NCI-H345 (cell line): ENCODE data around the gene KDM4B.
A peak's percentile ranks its signal among the peaks of the same experiment; 100 is the strongest.

Experiments used
- DNase-seq: peaks from one replicate; lab custom pipeline; 2025; lab: John Stamatoyannopoulos, UW

Gene KDM4B

DNA sequence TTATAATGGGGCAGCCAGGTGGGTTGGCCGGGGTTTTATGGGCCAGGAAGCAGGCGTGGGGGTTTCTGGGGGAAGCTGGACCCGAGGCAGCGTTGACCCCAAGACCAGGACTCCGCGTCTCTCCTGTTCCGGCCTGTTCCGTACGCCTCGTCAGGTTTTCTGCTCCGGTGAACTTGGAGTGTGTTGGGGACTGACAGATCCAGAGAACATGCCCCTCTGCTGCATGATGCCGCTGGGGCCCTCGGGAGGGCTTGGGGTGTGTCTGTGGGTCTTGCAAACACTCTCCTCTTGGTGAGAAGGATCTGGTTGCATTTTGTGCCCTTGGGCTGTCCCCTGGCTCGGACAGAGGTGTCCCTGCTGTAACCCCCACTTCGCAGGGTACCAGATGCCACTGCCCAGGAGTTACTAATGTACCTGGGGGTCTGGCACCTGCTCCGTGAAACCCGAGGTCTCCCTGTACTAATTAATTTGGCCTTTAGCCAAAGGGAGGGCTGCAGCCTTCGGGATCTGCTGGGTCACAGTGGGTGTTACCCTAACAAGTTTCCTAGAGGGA, 15.6 kb downstream of the KDM4B start:
- peak; percentile 44 for DNase-seq

DNA sequence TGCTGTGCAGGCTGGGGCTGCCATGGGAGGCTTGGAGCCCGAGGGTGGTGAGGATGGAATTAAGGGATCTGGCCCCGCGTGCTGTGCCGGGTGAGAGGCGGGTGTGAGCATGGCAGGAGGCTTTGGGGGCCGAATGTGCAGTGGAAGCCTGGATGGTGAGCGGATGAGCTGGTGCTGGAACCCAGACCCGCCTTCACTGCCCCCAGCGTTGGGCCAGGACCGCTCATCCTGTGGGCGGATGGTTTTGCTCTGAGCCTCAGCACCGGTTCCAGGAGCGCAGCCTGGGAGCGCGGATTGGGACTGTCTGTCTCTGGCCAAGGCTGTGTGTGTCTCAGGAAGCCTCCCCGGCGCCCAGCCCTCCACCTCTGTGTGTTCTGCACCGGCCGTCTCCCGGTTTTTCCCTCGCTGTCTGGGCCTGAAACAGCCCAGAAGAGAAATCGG, 16.7 kb downstream of the KDM4B start:
- DNase-seq, result no peak

DNA sequence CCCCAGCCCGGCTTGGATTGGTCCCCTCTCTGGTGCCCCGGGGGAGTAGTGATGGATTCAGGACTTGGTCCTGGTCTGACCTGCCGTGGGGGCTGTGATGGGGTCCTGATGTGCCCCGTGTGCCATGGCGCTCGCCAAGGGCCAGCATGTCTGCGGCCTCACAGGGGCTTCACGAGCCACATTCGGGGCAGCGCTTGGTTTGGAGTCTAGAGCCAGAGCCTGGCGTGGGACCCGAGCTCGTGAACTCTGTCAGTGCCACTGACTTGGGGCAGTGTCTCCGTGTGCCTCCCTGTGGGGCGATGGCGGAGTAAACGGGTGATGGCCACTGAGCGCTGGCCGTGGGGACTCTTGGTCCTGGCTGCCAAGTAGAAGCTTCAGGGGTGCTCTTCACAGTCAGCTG, 17.1 kb downstream of the KDM4B start:
- no peak for DNase-seq

DNA sequence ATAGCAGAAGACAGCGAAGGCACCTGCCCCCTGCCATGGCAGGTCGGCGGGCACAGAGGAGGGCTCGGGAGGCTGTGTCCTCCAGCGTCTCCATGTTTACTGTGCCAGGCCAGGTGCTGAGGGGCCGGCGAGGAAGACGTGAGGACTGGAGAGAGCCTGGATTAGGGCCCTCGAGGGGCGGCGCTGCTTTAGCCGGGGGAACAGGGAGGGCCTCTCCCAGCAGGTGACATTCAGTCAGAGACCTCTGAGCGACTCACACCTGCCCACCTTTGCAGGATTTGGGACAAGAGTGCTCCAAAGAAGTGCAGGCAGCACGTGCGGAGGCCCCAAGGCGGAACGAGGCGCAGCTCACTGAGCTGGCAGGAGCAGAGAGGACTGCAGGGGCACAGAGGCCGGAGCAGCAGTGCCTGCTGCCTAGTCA, 17.6 kb downstream of the KDM4B start:
- peak; percentile 42 for DNase-seq

DNA sequence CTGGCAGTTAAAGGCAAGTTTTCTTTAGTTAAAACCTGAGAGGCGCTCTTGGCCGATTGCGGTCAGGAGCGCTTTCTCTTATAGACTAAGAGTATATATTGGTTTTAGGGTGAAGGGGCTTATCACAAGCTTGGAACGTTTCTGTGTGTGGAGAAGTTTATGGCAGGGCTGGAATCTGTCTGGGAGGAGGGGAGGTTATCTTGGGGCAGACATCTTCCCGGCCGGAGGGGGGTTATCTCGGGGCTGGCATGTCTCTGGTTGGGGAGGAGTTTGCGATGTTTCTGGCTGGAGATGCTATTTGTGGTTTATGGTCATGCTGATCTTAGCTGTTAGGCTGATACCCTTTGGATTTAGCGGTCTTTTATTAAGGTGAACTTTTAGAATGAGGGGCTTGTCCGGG, 18.3 kb downstream of the KDM4B start:
- no peak for DNase-seq

DNA sequence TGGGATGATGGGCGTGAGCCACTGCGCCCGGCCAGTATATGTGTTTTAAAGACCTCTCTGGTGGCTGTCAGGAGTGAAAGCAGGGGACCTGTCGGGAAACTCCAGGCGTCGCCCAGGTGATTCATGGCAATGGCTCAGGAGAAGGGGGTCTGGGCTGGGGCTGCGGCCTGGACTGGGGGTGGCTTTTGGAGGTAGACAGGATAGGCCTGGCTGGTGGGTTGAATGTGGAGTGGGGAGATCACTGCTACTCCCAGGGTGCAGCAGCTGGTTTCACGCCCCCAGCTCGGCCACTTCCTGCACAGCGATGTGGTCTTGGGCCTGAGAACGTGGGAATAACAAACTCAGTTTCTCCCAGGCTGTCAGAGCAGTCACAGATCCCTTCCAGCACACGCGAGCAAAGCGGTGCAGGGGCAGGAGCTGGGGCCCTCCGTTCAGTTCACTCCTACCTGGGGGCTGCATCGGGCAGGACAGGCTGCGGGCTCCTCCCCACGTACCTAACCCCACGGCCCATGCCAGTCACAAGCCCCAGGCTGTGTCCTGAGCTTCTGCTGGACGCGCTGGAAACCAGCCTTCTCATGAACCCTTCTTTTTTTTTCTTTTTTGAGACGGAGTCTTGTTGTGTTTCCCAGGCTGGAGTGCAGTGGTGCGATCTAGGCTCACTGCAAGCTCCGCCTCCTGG, 18.9 kb downstream of the KDM4B start:
- no peak for DNase-seq

DNA sequence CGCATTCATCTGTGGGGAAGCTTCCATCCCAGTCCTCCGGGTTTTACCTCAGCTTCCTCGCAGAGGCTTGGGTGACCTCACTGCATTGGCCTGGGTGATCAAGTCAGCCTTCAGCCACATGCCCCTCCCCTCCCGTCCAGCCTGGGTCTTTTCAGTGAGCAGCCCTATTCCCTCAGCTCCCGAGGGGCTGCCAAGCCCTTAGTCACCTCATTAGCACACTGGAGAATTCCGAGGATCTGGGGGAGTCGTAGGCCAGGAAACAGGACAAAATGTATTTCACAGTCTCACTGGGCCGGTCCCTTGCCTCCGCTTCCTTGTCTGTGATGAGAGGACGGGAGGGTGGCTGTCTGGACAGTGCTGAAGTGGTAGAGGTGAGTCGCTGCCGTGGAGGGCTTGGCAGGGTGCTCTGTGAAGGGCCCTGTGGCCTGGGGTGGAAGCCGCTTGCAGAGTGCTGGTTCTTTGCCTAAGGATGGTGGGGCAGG, 19.9 kb downstream of the KDM4B start:
- no peak for DNase-seq

DNA sequence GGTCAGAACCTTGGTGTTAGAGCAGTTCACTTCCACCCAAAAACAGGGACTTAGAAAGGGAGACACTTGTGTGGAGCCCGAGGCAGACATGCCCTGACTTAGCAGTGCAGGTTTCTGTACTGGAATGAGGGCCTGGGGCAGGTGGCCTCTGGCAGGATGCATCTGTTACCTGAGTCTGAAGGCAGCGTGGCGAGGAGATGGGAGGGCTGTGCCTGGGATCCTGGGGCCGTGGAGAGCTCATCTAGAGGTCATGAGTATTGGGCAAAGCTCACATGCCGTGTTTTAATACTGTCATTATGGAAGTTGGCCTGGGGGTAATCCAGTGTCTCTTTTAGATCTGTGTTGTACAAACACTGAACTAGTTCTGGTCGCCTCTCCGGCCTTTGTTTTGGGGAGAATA, 21.4 kb downstream of the KDM4B start:
- no peak for DNase-seq

DNA sequence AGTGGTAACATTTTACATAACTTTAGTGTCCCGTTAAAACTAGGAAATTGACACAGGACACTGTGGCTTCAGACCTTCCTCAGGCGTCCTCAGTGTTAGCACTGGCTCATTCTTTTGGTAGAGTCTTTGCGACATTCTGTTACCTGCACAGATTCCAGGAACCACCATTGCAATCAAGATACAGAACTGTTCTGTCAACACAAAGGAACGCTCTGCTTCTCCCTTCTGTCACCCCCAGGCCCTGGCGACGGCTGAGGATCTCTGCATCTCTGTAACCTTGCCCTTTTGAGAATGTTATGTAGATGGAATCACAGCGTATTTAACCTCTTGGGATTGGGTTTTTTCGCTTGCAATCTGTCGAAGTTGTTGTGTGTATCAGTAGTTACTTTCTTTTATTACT, 22.6 kb downstream of the KDM4B start:
- no peak for DNase-seq

DNA sequence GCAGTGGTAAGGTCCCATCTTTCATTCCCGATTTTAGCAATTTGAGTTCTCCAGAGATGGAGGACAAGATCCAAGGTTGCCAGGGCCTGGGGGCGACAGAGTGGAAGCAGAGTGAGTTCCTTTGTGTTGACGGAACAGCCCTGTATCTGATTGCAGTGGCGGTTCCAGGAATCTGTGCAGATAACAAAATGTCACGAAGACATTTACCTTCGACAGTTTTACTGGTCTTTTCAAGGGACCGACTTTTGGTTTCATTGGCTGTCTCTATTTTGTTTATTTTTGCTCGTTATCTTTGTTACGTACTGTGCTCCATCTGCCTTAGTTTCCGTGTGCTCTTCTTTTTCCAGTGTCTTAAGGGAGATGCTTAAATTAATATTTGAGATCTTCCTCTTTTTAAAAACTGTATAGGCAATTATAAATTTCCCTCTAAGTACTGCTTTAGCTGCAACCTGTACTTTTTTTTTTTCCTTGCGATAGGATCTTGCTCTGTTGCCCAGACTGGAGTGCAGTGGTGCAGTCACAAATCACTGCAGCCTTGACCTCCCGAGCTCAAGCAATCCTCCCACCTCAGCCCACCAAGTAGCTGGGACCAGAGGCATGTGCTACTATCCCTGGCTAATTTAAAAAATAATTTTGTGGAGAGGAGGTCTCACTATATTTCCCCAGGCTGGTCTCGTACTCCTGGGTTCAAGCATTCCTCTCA, 23.2 kb downstream of the KDM4B start:
- no peak for DNase-seq

DNA sequence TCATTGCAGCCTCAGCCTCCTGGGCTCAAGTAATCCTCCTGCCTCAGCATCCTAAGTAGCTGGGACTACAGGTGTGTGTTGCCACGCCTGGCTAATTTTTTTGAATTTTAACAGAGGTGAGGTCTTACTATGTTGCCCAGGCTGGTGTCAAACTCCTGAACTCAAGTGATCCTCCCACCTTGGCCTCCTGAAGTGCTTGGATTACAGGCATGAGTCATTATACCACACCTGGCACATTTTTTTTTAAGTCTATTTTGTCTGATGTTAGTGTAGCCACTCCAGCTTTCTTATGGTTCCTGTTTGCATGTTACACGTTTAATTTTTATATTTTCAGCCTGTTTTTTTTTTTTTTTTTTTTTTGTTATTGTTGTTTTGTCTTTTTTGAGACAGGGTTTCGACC, 24.8 kb downstream of the KDM4B start:
- peak; percentile 23 for DNase-seq

DNA sequence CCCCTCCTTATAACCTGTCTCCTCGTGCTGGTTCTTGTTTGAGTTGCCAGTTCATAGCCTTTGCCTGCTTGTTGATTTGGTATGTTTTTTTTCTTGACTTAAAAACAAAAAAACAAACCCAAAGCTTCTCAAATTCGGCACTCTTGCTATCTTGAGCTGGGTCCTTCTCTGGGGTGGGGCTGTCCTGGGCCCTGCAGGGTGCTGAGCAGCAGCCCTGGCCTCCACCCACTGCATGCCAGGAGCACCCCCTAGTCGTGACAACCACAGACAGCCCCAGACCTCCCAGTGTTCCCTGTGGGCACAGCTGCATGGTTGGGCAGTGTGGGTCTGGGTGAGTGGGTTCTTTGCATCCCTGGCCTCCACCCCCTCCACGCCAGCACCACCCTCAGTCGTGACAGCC, 27.8 kb downstream of the KDM4B start:
- no peak for DNase-seq

DNA sequence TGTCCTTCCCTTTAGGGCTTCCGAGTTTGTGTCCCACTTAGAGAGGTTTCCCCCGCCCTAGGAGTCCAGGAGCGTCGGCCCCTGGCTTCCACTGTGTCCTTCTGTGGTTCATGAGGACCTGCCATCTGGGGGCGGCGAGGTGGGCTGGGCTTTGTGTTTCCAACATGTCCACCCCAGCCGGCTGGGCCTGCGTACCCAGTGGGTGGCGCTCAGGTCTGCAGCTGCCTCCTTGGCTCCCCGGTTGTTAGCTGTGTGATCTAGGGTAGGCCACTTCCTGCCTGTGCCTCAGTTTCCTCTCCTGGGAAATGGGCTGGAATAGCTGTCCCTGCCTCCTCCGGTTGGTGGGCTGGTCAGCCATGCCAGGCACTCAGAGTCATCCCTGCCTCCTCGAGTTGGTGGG, 28.4 kb downstream of the KDM4B start:
- no peak for DNase-seq

DNA sequence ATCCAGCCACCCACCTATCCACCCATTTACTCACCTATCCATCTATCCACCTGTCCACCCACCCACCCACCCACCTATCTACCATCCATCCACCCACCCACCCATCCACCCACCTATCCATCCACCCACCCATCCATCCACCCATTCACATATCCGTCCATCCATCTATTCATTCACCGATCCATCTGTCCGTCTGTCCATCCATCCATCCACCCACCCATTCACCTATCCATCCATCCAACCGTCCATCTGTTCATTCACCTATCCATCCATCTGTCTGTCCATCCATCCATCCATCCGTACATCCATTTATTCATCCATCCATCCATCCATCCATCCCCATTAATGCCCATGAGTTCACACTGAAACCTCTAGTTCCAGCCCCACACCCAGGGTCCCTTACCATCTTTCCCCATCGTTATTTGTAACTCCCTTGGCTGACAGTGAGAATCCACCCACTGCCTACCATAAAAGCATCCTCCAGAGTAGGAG, 31.3 kb downstream of the KDM4B start:
- no peak for DNase-seq

DNA sequence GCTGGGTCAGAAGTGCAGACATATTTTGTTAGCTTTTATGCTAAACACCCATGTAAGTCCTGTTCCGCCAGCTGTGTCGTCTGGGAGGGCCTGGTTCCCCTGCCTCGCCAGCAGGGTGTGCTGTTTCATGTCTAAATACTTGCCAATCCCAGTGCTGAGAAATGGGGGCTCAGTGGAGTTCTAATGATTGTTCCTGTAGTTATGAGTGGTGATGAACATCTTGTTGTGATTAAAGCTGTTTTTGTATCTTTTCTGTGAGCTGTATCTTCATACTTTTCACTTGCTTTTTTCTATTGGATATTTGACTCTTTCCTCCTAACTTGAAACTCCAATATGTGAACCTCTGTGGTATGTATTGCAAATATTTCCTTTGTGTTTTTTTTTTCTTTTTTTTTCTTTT, 32.7 kb downstream of the KDM4B start:
- DNase-seq, result no peak

DNA sequence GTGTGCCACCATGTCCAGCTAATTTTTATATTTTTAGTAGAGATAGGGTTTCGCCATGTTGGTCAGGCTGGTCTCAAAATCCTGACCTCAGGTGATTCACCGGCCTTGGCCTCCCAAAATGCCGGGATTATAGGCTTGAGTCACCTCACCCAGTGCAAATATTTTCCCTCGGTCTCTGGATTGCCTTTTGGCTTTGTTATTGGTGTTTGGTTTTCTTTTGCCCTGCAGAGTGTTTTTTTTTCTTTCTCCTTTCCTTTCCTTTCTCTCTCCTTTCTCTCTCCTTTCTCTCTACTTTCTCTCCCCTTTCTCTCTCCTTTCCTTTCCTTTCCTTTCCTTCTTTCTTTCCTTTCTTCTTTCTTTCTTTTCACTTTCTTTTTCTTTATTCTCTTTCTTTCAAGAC, 33.2 kb downstream of the KDM4B start:
- no peak for DNase-seq

DNA sequence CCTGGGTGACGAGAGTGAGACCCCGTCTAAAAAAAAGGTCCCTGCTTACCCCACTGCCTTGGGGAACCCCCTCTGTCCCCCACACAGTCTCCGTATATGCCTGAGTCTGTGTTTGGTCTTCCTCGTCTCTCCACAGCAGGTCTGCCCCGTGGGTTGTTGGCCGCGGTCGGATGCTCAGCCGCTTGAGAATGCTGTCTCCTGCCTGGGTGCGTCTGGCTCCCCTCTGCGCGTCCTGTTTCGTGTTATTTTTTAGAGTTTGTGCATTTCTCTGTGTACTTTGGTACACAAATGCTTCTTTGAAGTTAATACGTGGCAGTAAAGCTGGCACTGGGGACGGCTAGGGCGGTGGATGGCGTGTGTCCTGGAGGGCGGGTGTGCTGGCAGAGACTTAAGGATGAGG, 34.9 kb downstream of the KDM4B start:
- no peak for DNase-seq

DNA sequence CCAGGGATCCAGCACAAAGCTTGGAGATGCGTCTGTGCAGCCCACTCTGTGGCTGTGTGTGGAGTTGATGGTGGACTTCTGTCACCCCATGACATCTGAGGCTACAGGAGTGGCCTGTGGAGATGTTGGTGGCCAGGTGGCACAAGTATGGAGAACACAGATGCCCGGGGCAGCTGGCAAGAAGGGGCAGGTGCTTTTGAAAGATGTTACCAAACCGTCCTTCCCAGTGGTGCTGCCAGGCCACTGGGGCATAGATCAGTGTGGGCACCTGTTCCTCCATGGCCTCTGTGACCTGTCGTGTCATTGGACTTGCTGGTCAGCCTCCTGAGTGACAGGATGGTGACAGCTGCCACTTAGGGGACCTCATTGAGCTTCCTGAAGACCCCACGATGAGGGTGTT, 36.2 kb downstream of the KDM4B start:
- no peak for DNase-seq

DNA sequence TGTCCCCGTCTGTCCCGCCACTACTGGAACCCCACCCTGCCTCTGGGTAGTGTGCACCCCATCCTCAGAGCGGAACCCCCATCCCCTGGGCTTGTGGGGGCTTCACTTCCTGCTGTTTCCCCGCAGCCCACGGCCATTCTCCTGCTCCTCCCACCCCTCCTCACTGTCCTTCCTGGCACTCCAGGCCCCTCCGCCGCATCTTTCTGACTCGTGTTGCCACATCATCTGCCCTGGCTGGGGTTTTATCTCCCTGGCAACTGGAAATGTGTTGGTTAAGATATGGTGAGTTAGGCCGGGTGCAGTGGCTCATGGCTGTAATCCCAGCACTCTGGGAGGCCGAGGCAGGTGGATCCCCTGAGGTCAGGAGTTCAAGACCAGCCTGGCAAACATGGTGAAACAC, 37.3 kb downstream of the KDM4B start:
- DNase-seq, result no peak

DNA sequence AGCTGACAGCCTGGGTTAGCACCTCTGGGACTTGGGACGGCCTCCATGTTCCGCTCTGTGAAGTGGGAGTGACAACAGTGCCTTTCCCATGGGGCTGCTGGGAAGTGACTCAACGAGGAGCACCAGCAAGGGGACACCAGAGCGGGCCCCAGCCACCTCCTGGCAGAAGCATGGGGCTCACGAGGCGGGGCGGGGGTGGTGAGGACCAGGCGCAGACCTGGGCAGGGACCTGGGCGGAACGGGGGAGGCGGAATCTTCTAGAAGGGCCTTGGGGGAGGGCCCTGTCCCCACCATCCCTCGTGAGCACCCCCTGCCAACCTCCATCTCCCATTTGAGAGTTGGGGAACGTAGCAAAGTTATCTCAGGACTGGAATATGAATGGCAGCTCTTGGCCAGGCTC, 37.9 kb downstream of the KDM4B start:
- no peak for DNase-seq

DNA sequence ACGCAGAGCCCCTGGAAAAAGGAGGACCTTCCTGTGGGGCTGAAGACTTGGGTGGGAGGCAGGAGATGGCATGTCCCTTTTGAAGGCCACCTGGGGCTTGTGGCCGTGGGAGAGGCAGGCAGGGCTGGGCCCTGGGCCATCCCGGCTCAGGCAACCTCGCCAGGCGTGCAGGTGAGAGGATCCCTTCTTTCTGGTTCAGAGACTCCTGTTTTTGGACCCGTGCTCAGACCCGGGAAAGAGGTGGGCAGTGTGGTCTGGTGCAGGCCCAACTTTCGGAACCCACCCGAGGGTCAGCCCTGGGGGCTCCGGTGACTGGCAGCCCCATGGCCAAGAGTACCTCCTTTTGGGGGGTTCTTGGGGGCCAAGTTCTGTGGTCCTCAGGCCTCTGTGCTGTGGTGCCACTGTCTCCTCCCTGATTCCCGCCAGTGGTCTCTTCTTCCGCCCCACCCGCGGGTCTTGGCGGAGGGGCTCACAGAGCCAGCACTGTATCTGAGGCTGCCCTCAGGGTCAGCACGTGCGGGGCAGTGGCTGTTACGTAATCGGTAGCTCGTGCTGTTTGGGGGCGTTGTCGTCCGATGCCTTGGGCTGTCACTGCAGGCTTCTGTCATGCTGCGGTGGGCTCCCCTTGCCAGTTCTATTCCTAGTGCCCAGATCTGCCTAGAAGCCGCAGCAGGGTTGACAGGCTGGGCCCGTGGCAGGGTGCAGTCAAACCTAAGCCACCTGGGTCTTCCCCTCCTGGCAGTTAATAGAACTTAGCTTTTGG, 42.7 kb downstream of the KDM4B start:
- DNase-seq, result no peak

DNA sequence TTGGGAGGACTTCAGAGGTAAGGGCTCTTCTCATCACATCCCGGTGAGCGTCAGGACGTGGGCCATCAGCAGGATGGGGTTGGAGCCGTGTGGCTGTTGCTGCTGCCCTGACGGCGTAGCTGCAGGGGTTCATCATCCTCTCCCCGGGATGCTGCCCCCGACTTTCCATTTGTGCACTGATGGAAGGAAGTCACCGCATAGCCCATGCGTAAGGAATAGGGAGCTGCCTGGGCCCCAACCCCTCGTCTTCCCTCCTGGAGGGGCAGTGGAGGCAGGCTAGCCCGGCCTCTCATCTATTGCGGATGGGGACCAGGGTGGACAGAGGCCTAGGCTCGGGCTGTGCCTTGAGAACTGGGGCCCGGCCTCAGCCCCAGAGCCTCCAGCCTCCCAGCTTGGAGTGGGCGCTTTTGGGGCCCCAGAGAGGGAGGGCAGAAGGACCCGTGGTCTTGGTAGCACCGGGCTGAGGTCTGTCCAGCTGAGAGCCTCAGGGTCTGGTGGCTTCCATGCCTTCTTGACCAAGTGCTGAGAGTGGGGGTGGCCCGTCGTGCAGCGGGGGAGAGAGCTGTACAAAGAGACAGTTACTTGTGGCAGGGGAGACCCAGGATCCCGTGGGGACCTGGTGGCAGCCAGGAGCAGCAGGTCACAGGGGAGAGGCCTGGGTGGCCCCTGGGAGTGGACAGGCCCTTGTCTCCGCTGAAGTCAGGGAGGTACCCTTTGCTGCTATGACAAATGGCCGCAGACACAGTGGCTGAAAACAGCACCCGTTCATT, 44.0 kb downstream of the KDM4B start:
- no peak for DNase-seq
